NCI-H446 (cell line): Measurements from ENCODE around the gene KDM5B.
"Not testable (repeated sequence)": the region's sequence is repeated elsewhere in the genome, so short reads cannot be mapped to it uniquely, and the experiment has no call there.

Experiments
- DNase-seq, 2 experiments: peaks; one replicate each; lab custom pipeline; 2025; lab: John Stamatoyannopoulos, UW

KDM5B gene

GRCh38 chr1:202791077-202791747, 17.0 kb downstream of the KDM5B start:
- DNase-seq: no peak

GRCh38 chr1:202788800-202789199, 19.4 kb downstream of the KDM5B start:
- no peak for DNase-seq

- DNase-seq: no peak
Measured at GRCh38 chr1:202786804-202787203, 21.4 kb downstream of the KDM5B start.

GRCh38 chr1:202781180-202781579, 27.0 kb downstream of the KDM5B start:
- no peak for DNase-seq

GRCh38 chr1:202770135-202770534, 38.1 kb downstream of the KDM5B start:
- no peak for DNase-seq

- no peak for DNase-seq
Measured at GRCh38 chr1:202765721-202766120, 42.5 kb downstream of the KDM5B start.

- DNase-seq: no peak
Measured at GRCh38 chr1:202762019-202762418, 46.2 kb downstream of the KDM5B start.

GRCh38 chr1:202760589-202760988, 47.6 kb downstream of the KDM5B start:
- DNase-seq: no peak

- no peak for DNase-seq
Measured at GRCh38 chr1:202756391-202756790, 51.8 kb downstream of the KDM5B start.

GRCh38 chr1:202754293-202754692, 53.9 kb downstream of the KDM5B start:
- DNase-seq: no peak

GRCh38 chr1:202752774-202753173, 55.4 kb downstream of the KDM5B start:
- DNase-seq: no peak

GRCh38 chr1:202750761-202751160, 57.5 kb downstream of the KDM5B start:
- DNase-seq: no peak

GRCh38 chr1:202750024-202750423, 58.2 kb downstream of the KDM5B start:
- DNase-seq: no peak

GRCh38 chr1:202745323-202745888, 62.8 kb downstream of the KDM5B start:
- no peak for DNase-seq

- not testable (repeated sequence) for DNase-seq
Measured at GRCh38 chr1:202744770-202745169, 63.5 kb downstream of the KDM5B start.

- DNase-seq: no peak
Measured at GRCh38 chr1:202742496-202742895, 65.7 kb downstream of the KDM5B start.

- no peak for DNase-seq
Measured at GRCh38 chr1:202733251-202733650, 75.0 kb downstream of the KDM5B start.

- DNase-seq: no peak
Measured at GRCh38 chr1:202728951-202729350, 79.3 kb downstream of the KDM5B start.

- DNase-seq: no peak
Measured at GRCh38 chr1:202725526-202725925, 82.7 kb downstream of the KDM5B start.

- DNase-seq: no peak
Measured at GRCh38 chr1:202723708-202724107, 84.5 kb downstream of the KDM5B start.

- not testable (repeated sequence) for DNase-seq
Measured at GRCh38 chr1:202723046-202723445, 85.2 kb downstream of the KDM5B start.

GRCh38 chr1:202716654-202717053, 91.6 kb downstream of the KDM5B start:
- DNase-seq: no peak

GRCh38 chr1:202714202-202714601, 94.0 kb downstream of the KDM5B start:
- DNase-seq: not testable (repeated sequence)

GRCh38 chr1:202713110-202713509, 95.1 kb downstream of the KDM5B start:
- DNase-seq: no peak
